Measurements from ENCODE around the gene TWSG1. TPM values are rescaled to one million over a fixed set of nuclear protein-coding genes. Genes with fewer than 3 reads are reported as not detected.
"Not testable (repeated sequence)": the region's sequence is repeated elsewhere in the genome, so short reads cannot be mapped to it uniquely, and the experiment has no call there.

The TWSG1 gene
- polyA plus RNA-seq, 5 donors, result 60.2 to 99.0 (median 70.5) TPM

DNA sequence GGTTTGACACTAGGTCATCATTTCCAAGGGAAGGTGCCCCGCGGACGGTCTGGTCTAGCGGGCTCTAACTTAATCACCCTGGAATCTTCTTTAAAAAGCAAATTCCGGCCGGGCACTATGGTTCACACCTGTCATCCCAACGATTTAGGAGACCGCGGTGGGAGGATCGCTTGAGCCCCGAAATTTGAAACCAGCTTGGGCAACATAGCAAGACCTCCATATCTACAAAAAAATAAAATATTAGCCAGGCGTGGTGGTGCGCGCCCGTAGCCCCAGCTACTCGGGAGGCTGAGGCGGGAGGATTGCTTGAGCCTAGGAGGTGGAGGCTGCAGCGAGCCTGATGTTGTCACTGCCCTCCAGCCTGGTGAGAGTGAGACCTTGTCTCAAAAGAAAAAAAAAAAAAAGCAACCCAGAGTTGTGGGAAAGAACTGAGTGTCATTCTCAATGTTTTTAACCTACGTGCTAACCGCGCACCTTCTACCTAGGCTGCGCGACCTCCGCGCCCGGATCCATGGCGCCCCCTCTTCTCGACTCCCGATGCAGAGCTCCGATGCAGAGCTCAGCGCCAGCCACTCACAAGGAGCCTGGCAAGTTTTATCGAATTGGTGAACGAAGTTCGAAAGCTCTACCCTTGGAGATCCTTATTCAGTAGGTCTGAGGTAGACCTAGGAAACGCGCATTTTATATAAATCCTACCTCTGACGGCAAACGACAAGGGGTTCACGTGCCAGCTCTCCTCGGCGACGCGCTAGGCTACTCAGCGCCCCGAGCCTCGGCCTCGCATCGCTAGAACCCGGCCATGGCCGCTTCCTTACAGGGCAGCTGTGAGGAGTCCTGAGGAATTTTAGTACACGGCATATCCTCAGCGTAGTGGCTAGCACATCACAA, 888 bp upstream of the TWSG1 start:
- DNase-seq, result no peak

DNA sequence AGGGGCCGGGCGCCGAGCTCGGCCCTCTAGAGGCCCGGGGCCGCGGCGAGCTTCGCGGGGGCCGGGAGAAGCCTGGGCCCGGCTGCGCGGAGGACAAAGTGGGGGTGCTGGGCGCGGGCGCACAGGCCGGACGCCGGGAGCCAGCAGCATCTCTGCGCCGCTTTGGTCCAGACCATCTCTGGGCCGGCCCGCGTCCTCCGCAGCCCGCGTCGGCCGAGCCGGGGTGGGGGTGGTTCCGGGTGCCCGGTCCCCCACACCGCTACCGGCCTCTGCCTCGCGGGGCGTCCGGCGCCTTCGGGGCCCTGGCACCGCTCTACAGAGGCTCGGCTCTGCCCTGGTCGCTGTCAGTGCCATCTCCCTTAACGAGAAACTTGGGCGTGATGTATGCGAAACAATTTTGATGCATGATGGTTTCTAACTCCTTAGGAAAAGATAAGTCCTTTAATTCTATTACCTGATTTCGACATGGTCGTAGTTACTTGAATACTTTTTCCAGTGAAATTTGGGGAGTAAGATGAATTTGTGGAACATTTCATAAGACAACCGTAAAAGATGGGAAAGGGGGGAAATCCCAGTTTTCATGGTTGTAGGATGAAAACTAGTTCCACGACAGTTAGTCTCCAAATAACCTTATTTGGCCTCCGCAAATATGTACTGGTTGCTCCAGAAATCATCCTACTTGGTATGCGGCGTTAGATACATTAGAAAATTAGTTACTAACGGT, 562 bp downstream of the TWSG1 start:
- no peak for DNase-seq

GRCh38 chr18:9335697-9336045, 1.1 kb downstream of the TWSG1 start:
- DNase-seq, result no peak

- no peak for DNase-seq
Observed at GRCh38 chr18:9336827-9337226, 2.3 kb downstream of the TWSG1 start.

- no peak for DNase-seq
Observed at GRCh38 chr18:9337873-9338272, 3.3 kb downstream of the TWSG1 start.

DNA sequence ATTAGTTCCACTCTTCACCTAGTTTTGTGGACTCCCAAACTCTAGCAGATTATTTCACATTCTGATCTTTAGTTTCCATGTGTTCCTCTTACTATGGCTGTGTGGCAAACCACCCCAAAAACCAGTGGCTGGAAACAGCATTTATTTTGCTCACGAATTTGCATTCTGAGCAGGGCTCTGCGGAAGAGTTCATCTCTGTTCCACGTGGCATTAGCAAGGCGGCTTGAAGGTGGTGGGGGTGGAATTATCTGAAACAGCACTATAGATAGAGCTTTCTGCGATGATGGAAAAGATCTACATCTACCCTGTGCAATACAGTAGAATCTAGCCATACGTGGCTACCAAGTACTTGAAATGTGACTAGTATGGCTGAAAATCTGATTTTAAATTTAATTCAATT, 5.9 kb downstream of the TWSG1 start:
- DNase-seq, result no peak

DNA sequence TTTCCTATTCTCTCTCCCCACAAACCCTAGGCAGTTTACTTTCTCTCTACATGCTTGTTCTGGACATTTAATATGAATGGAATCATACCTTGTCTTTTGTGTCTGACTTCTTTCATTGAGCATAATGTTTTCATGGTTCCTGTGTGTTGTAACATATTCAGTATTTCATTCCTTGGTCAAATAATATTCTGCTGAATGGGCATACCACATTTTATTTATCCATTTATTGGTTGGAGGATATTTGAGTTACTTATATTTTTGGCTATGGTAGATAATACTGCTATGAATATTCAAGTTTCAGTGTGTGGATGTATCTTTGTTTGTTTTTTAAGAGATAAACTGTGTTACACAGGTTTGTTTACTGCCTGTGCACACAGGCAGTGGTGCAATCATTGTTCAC, 9.0 kb downstream of the TWSG1 start:
- DNase-seq, result no peak

GRCh38 chr18:9346775-9347174, 12.2 kb downstream of the TWSG1 start:
- no peak for DNase-seq

- no peak for DNase-seq
Observed at GRCh38 chr18:9348079-9348671, 13.6 kb downstream of the TWSG1 start.

- DNase-seq, result no peak
Observed at GRCh38 chr18:9348766-9349165, 14.2 kb downstream of the TWSG1 start.

- DNase-seq, result no peak
Observed at GRCh38 chr18:9353596-9353995, 19.0 kb downstream of the TWSG1 start.

DNA sequence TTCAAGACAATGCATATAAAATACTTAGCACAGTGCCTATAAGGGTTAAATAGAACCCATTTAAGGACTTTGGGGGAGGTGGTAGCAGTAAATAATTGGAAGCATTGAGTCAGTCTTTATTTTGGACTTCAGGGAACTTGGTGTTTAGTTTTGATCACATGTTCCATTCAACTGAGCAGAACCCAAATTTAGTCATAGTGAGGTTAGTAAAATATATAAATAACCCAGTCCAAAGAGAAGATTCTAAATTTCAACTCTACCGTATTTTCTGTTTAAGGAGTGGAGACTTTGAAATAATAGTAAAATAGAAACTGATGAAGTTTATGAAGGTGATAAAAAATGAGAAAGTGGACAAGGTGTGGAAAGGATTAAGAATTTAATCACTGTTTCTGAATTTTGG, 19.7 kb downstream of the TWSG1 start:
- DNase-seq, result no peak

DNA sequence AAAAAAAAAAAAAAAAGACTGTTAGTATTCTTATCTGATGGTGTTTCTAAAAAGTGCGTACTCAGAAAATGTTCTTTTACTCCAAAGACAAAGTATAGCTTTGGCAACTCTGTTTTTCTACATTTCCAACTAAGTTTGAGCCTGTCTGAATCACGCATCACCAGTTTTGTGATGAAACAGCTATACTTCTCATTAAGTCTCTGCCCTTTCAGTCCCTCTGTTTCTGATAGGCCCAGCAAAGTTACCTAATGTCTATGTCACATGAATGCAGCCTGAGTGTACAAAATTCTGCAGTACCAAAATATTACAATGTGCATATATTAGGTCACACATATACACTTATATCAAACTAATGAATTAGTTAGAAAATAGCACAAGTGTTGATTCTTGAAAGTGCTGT, 22.4 kb downstream of the TWSG1 start:
- DNase-seq, result no peak

- DNase-seq, result peak in 1 of 2 donors; percentile 20
Observed at GRCh38 chr18:9359796-9360195, 25.2 kb downstream of the TWSG1 start.

DNA sequence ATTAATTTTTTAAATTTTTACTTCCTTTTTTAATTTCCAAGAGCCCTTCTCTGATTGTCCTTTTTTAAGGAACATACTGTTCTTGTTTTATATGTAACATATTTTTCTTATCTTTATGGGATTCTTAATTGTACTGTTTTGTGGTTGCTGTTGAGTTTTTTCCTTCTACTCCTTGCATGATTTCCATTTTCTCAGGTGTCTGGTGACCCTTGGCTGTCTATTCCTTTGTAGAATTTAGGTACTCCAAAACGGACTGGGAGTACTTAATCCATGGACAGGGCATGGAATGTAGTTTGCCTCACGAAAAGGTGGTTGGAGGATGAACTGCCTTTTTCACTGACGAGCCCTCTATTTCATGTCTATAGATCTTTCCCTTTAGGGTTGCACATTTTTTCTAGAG, 26.6 kb downstream of the TWSG1 start:
- no peak for DNase-seq

- DNase-seq, result no peak
Observed at GRCh38 chr18:9362869-9363268, 28.3 kb downstream of the TWSG1 start.

- no peak for DNase-seq
Observed at GRCh38 chr18:9364242-9364641, 29.7 kb downstream of the TWSG1 start.

DNA sequence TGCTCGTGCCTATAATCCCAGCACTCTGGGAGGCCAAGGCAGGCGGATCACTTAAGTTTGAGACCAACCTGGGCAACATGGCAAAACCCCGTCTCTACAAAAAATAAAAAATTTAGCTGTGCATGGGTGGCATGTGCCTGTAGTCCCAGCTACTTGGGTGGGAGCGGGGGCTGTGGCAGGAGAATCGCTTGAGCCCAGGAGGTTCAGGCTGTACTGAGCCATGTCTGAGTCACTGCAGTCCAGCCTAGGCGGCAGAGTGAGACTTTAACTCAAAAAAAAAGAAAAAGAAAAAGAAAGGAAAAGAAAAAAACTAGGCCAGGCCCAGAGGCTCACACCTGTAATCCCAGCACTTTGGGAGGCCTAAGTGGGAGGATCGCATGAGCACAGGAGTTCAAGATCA, 30.8 kb downstream of the TWSG1 start:
- no peak for DNase-seq

DNA sequence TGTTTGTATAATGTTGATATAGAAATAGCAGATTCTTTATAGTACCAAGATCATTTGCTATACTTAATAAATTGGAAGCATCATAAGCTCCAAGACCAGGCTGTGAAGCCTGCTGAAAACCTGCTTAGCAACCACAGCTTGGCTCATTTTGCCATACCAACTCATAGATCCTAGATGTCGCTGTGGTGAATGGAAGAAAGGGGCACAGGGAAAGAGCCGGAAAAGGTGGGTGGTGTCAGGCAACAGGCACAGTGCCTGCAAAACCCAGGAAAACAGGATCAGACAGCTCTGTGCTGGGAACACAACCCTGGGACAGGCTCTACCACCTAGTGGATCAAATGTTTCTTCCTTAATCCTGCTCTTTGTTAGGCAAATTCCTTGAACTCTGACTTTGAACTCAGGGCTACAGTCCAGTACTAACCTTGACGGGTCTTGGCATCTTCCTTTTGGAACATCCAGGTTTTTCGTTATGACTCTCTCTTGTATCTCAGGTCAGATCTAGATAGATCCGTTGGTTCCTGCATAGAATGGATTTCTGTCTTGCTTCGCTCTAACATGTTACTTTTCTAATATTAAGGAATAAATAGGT, 31.6 kb downstream of the TWSG1 start:
- DNase-seq, result peak; percentile 24 to 31

GRCh38 chr18:9373254-9373653, 38.7 kb downstream of the TWSG1 start:
- not testable (repeated sequence) for DNase-seq

DNA sequence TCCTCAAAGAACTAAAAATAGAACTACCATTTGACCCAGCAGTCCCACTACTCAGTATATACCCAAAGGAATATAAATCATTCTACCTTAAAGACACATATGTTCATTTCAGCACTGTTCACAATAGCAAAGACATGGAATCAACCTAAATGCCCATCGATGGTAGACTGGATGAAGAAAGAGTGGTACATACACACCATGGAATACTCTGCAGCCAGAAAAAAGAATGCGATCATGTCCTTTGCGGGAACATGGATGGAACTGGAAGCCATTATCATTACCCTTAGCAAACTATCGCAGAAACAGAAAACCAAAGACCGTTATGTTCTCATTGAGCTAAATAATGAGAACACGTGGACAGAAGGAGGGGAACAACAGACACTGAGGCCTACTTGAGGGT, 44.5 kb downstream of the TWSG1 start:
- no peak for DNase-seq

DNA sequence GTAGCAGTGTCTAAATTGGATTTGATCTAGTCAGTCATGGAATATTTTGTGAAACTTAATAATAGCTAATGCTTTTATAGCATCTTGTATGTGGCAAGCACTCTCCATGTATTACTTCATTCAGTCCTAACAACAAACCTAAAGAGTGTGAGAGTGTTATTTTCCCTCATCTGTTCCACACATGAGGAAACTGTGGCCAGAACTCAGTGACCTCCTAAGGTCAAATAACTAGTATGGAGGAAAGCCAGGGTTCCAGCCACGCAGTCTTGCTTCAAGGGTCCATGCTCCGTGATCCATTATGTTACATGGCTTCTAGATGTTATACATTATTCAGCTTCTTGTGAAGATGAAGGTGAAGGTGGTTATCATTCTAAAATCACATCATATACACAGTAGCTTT, 45.5 kb downstream of the TWSG1 start:
- peak; percentile 24 to 30 for DNase-seq

All from right lung (tissue), 5 donors.